Measurements from ENCODE around the gene ARHGAP6. TPM values are rescaled to one million over a fixed set of nuclear protein-coding genes. Genes with fewer than 3 reads are reported as not detected.

Gene ARHGAP6
- polyA plus RNA-seq, 3 donors = 0.31 to 1.1 (median 0.40) TPM

DNA sequence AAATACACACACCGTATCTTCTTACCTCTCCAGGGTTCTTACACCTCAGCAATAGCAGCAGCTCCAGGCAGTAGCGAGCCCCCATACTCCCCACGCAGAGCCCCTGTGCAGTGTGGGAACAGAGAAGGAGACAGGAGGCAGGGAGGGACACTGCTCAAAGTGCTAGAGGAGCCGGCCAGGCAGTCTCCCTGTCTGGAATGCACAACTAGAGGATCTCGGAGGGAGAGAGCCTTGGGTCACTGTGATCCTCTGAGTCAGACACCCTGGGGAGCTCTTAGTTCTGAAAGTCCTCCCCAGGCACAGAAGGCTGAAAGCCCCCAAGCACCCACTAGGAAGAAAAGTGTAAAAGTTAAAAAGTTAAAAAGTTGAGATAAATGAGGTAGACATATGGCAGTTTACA is 356.5 kb downstream of the ARHGAP6 start:
- no peak overlapping the region for H3K27ac Mint-ChIP-seq
- WGBS (ENCODE audit: insufficient coverage) = 100% methylated on average over 1 of the region's 5 CpGs
- Histone ChIP-seq H3K36me3 (replicated peaks in 1 of 2; ENCODE audit: control insufficient read depth in 1 of 2, insufficient read depth in 2 of 2, low read length in 2 of 2) (no peaks in the 10 kb centered on the region), H4K20me1 (ENCODE audit: insufficient read depth, low read length) (no peaks in the 10 kb centered on the region), H3K4me3 (replicated peaks in 1 of 3; ENCODE audit: low read depth in 2 of 3, low read length in 3 of 3) (no peak overlapping the region), H3K27ac (ENCODE audit: low read depth in 1 of 2, low read length in 2 of 2) (no peak overlapping the region), H2AFZ (ENCODE audit: insufficient read depth, low read depth, low read length, poor library complexity, severe bottlenecking) (no peak overlapping the region), H3K27me3 (ENCODE audit: control insufficient read depth in 2 of 2, insufficient read depth in 2 of 2, low read length in 2 of 2) (no peaks in the 10 kb centered on the region), H3K9ac (ENCODE audit: insufficient read depth, low read length, poor library complexity, severe bottlenecking) (no peak overlapping the region), H3K9me3 (replicated peaks in 1 of 2; ENCODE audit: control insufficient read depth in 1 of 2, insufficient read depth in 1 of 2, low read length in 2 of 2) (no peaks in the 10 kb centered on the region), H3K4me1 (ENCODE audit: control insufficient read depth in 1 of 2, insufficient read depth in 2 of 2, low read length in 2 of 2) (no peaks in the 10 kb centered on the region), H3K79me2 (ENCODE audit: insufficient read depth, low read length) (no peaks in the 10 kb centered on the region), H3K4me2 (replicated peaks; ENCODE audit: extremely low read depth, low read length, poor library complexity, severe bottlenecking) (no peak overlapping the region)
- H3K9me3 Mint-ChIP-seq = peaks cover 0 to 4% (median 2%) of the 10 kb centered on the region in 7 donors
- peaks cover 0 to 6% (median 0%) of the 10 kb centered on the region in 3 donors for H3K27me3 Mint-ChIP-seq (ENCODE audit: low read depth in 3 of 3)
- no peak for TF ChIP-seq CTCF (IDR thresholded peaks at IDR 0.05)
- DNase-seq = no peak
- no peaks in the 10 kb centered on the region for H3K4me1 Mint-ChIP-seq
- H3K4me3 Mint-ChIP-seq = no peak overlapping the region
- H3K36me3 Mint-ChIP-seq = no peaks in the 10 kb centered on the region
- intact Hi-C loops (cut with micrococcal nuclease) = no loop called here

- intact Hi-C loops (cut with micrococcal nuclease) = no loop called here
- Histone ChIP-seq H3K9me3 (replicated peaks in 1 of 2; ENCODE audit: control insufficient read depth in 1 of 2, insufficient read depth in 1 of 2, low read length in 2 of 2) (no peaks in the 10 kb centered on the region), H3K27ac (ENCODE audit: low read depth in 1 of 2, low read length in 2 of 2) (no peak overlapping the region), H3K9ac (ENCODE audit: insufficient read depth, low read length, poor library complexity, severe bottlenecking) (no peak overlapping the region), H3K36me3 (replicated peaks in 1 of 2; ENCODE audit: control insufficient read depth in 1 of 2, insufficient read depth in 2 of 2, low read length in 2 of 2) (no peaks in the 10 kb centered on the region), H3K27me3 (ENCODE audit: control insufficient read depth in 2 of 2, insufficient read depth in 2 of 2, low read length in 2 of 2) (no peaks in the 10 kb centered on the region), H2AFZ (ENCODE audit: insufficient read depth, low read depth, low read length, poor library complexity, severe bottlenecking) (no peak overlapping the region), H4K20me1 (ENCODE audit: insufficient read depth, low read length) (no peaks in the 10 kb centered on the region), H3K79me2 (ENCODE audit: insufficient read depth, low read length) (no peaks in the 10 kb centered on the region), H3K4me3 (replicated peaks in 1 of 3; ENCODE audit: low read depth in 2 of 3, low read length in 3 of 3) (no peak overlapping the region), H3K4me2 (replicated peaks; ENCODE audit: extremely low read depth, low read length, poor library complexity, severe bottlenecking) (no peak overlapping the region), H3K4me1 (ENCODE audit: control insufficient read depth in 1 of 2, insufficient read depth in 2 of 2, low read length in 2 of 2) (no peaks in the 10 kb centered on the region)
- H3K27ac Mint-ChIP-seq = no peak overlapping the region
- DNase-seq = no peak
- no peak for TF ChIP-seq CTCF (IDR thresholded peaks at IDR 0.05)
- H3K9me3 Mint-ChIP-seq = peaks cover 0 to 4% (median 0%) of the 10 kb centered on the region in 7 donors
- H3K36me3 Mint-ChIP-seq = no peaks in the 10 kb centered on the region
- peaks cover 0 to 9% (median 0%) of the 10 kb centered on the region in 3 donors for H3K27me3 Mint-ChIP-seq (ENCODE audit: low read depth in 3 of 3)
- WGBS (ENCODE audit: insufficient coverage) = no CpG with 5 or more reads among the region's 1 CpG
- H3K4me1 Mint-ChIP-seq = no peaks in the 10 kb centered on the region
- no peak overlapping the region for H3K4me3 Mint-ChIP-seq
Measured at GRCh38 chrX:11305641-11306040, 360.1 kb downstream of the ARHGAP6 start.
